Measurements from ENCODE around the gene F2RL3.

DNA sequence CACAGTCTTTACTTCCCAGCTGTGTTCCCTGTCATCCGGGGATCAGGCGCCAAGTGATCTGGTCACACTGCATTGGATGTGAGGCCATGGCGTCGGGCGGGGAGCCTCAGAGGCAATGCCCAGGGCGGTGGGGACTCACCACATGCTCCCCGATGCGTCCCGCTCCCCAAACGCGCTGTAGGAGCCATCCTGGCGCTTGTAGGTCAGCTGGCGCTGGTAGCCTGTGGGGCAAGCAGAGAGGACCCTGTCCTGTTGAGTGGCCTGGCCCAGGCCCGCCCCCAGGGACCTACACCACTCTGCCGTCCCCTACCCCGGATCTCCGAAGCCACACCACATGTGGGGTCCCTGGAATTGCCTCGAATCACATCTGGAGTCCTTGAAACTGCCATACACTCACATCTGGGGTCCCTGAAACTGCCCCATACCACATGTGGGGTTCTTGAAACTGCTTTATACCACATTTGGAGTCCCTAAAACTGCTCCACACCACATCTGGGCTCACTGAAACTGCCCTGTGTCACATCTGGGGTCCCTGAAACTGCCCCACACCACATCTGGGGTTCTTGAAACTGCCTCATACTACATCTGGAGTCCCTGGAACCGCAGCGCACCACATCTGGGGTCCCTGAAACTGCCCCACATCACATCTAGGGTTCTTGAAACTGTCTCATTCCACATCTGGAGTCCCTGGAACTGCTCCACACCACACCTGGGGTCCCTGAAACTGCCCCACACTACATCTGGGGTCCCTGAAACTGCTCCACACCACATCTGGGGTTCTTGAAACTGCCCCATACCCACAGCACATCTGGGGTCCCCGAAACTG, 33.2 kb downstream of the F2RL3 start:
- TF ChIP-seq POLR2AphosphoS5 (IDR thresholded peaks at IDR 0.05): no peak
- TF ChIP-seq, protein P1, sequence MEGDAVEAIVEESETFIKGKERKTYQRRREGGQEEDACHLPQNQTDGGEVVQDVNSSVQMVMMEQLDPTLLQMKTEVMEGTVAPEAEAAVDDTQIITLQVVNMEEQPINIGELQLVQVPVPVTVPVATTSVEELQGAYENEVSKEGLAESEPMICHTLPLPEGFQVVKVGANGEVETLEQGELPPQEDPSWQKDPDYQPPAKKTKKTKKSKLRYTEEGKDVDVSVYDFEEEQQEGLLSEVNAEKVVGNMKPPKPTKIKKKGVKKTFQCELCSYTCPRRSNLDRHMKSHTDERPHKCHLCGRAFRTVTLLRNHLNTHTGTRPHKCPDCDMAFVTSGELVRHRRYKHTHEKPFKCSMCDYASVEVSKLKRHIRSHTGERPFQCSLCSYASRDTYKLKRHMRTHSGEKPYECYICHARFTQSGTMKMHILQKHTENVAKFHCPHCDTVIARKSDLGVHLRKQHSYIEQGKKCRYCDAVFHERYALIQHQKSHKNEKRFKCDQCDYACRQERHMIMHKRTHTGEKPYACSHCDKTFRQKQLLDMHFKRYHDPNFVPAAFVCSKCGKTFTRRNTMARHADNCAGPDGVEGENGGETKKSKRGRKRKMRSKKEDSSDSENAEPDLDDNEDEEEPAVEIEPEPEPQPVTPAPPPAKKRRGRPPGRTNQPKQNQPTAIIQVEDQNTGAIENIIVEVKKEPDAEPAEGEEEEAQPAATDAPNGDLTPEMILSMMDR (IDR thresholded peaks at IDR 0.05): no peak
